BE2C (cell line): ENCODE measurements around the gene CDC42SE1.

Source experiments
- DNase-seq: peaks from one replicate; pipeline ENCODE4 v3.0.0-alpha.2; 2020
- H3K27me3 ChIP-seq: fragments of 250-450 bp; sonication (Bioruptor Pico); 2 replicates; pipeline ENCODE4 v1.5.1; 2020; ENCODE audit warnings: mild to moderate bottlenecking
- H3K36me3 ChIP-seq: fragments of 250-450 bp; sonication (Bioruptor Pico); 2 replicates; pipeline ENCODE4 v1.5.1; 2020; ENCODE audit warnings: mild to moderate bottlenecking
- H3K4me1 ChIP-seq: fragments of 250-450 bp; sonication (Bioruptor Pico); 2 replicates; pipeline ENCODE4 v1.5.1; 2020
- H3K4me3 ChIP-seq: 2 replicates; pipeline ENCODE4 v1.5.1; 2011; ENCODE audit warnings: low read depth, low read length
- H3K9me3 ChIP-seq: fragments of 250-450 bp; sonication (Bioruptor Pico); 2 replicates; pipeline ENCODE4 v1.5.1; 2020
- TF ChIP-seq, protein P1 (sequence below): IDR thresholded peaks from 2 replicates; pipeline ENCODE4 v1.5.1; 2012; ENCODE audit warnings: mild to moderate bottlenecking, low read depth, low read length

The CDC42SE1 gene

DNA sequence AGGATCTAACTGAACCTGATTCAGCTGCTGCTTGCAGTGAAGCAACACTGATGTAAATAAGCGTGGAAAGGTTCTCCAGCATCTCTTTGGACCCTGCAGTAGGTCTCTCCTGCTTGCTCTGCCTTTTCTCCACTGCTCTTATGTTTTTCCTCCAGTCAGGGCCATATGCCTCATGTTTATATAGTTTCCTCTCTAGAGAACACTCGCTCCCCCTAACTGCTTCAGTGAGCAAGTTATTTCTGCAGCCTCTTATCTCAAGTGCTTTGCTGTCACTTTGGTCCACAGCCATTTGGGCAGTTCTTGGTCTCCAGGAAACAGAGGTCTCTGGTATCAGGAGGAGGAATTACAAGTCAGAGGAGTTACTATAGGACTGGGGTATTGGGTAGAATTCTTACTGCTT lies 45.9 kb downstream of the CDC42SE1 start:
- H3K9me3 ChIP-seq = no peaks in the 10 kb centered on the region
- no peak overlapping the region for H3K4me3 ChIP-seq
- no peaks in the 10 kb centered on the region; the same call in 1 of the 2 replicates for H3K4me1 ChIP-seq
- TF ChIP-seq, protein P1, sequence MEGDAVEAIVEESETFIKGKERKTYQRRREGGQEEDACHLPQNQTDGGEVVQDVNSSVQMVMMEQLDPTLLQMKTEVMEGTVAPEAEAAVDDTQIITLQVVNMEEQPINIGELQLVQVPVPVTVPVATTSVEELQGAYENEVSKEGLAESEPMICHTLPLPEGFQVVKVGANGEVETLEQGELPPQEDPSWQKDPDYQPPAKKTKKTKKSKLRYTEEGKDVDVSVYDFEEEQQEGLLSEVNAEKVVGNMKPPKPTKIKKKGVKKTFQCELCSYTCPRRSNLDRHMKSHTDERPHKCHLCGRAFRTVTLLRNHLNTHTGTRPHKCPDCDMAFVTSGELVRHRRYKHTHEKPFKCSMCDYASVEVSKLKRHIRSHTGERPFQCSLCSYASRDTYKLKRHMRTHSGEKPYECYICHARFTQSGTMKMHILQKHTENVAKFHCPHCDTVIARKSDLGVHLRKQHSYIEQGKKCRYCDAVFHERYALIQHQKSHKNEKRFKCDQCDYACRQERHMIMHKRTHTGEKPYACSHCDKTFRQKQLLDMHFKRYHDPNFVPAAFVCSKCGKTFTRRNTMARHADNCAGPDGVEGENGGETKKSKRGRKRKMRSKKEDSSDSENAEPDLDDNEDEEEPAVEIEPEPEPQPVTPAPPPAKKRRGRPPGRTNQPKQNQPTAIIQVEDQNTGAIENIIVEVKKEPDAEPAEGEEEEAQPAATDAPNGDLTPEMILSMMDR = no peak
- no peak for DNase-seq
- H3K27me3 ChIP-seq = no peaks in the 10 kb centered on the region
- no peaks in the 10 kb centered on the region for H3K36me3 ChIP-seq

DNA sequence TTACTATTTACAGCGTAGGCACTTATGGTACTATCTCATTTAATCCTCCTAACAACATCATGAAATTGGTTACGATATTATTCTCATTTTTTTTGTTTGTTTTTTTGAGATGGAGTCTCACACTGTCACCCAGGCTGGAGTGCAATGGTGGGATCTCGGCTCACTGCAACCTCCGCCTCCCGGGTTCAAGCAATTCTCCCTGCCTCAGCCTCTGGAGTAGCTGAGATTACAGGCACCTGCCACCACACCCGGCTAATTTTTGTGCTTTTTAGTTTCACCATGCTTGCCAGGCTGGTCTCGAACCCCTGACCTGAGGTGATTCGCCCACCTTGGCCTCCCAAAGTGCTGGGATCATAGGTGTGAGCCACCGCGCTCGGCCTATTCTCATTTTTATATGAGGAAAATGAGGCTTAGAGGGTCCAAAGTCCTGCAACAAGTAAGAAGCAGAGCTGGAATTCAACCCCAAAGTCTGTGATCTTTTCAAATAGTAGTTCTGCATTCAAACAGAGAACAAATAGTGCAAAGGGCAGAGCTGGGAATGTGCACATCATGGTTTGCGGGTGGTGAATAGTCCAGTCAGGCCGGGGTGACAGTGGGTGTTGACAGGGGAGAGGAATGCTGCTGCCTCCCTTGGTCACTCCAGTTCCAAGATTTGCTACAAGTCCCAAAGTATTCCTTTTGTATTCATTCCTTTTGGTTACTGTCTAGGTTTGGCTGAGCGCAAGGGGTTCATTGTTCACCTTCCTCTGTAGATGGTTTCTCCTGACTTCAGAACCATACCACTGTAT lies 46.5 kb downstream of the CDC42SE1 start:
- Histone ChIP-seq H3K36me3 (no peaks in the 10 kb centered on the region), H3K27me3 (no peaks in the 10 kb centered on the region), H3K9me3 (no peaks in the 10 kb centered on the region), H3K4me3 (no peak overlapping the region), H3K4me1 (no peaks in the 10 kb centered on the region; the same call in 1 of the 2 replicates)
- DNase-seq = no peak
- TF ChIP-seq, protein P1 = no peak

GRCh38 chr1:151011154-151011850 lies 48.1 kb downstream of the CDC42SE1 start:
- no peaks in the 10 kb centered on the region for H3K9me3 ChIP-seq
- H3K27me3 ChIP-seq = no peaks in the 10 kb centered on the region
- DNase-seq = no peak
- no peaks in the 10 kb centered on the region; the same call in 1 of the 2 replicates for H3K4me1 ChIP-seq
- no peak overlapping the region for H3K4me3 ChIP-seq
- H3K36me3 ChIP-seq = no peaks in the 10 kb centered on the region
- TF ChIP-seq, protein P1 = no peak

DNA sequence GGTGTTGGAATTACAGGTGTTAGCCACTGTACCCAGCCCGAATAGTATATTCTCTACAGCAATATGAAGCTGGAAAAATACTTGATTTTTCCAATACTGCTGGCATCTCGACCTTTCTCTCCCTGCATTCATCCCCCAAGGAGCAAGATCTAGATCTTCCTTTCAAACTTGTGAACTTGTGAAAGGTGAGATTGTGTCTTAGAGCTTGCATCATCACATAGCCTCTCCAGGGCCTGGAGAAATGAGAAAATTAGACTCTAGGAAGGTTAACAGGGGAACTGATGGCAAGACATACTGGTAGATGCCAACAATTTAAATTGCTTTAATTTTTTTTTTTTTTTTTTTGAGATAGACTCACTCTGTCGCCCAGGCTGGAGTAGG lies 49.1 kb downstream of the CDC42SE1 start:
- TF ChIP-seq, protein P1 = no peak
- no peak for DNase-seq
- no peaks in the 10 kb centered on the region; the same call in 1 of the 2 replicates for H3K4me1 ChIP-seq
- H3K36me3 ChIP-seq = no peaks in the 10 kb centered on the region
- H3K4me3 ChIP-seq = no peak overlapping the region
- H3K9me3 ChIP-seq = no peaks in the 10 kb centered on the region
- H3K27me3 ChIP-seq = no peaks in the 10 kb centered on the region

- Histone ChIP-seq H3K27me3 (no peaks in the 10 kb centered on the region), H3K36me3 (no peaks in the 10 kb centered on the region), H3K4me1 (no peaks in the 10 kb centered on the region; the same call in 1 of the 2 replicates), H3K4me3 (no peak overlapping the region), H3K9me3 (no peaks in the 10 kb centered on the region)
- TF ChIP-seq, protein P1 = no peak
- DNase-seq = no peak
These were observed 49.6 kb downstream of the CDC42SE1 start for GRCh38 chr1:151009674-151010345.
